Neuronal stem cell (in vitro differentiated cells): Measurements from ENCODE around the gene H2BW1. TPM values are rescaled to one million over a fixed set of nuclear protein-coding genes. Genes with fewer than 3 reads are reported as not detected.
"Not testable (repeated sequence)": the region's sequence is repeated elsewhere in the genome, so short reads cannot be mapped to it uniquely, and the experiment has no call there.

Experiments used
- DNase-seq: peaks from one replicate; pipeline ENCODE4 v3.0.0-alpha.2; 2013; ENCODE audit warnings: low spot score
- H2AFZ ChIP-seq: one replicate; pipeline ENCODE4 v1.6.1; 2013; ENCODE audit warnings: mild to moderate bottlenecking, low read length, inconsistent platforms
- H2AK5ac ChIP-seq: 2 replicates; pipeline ENCODE4 v1.6.1; 2013; ENCODE audit warnings: low read depth, mild to moderate bottlenecking, inconsistent platforms, low read length, moderate library complexity, mixed read lengths
- H2BK120ac ChIP-seq: 2 replicates; pipeline ENCODE4 v1.6.1; 2013; ENCODE audit warnings: low read depth, mild to moderate bottlenecking, inconsistent platforms, low read length, moderate library complexity, mixed read lengths
- H2BK12ac ChIP-seq: one replicate; pipeline ENCODE4 v1.6.1; 2013; ENCODE audit warnings: low read length, inconsistent platforms
- H2BK15ac ChIP-seq: 2 replicates; pipeline ENCODE4 v1.6.1; 2013; ENCODE audit warnings: mild to moderate bottlenecking, low read length, inconsistent platforms, mixed read lengths
- H2BK5ac ChIP-seq: one replicate; pipeline ENCODE4 v1.6.1; 2013; ENCODE audit warnings: inconsistent platforms, mild to moderate bottlenecking, low read length, moderate library complexity
- H3K14ac ChIP-seq: one replicate; pipeline ENCODE4 v1.6.1; 2013; ENCODE audit warnings: low read length, inconsistent platforms
- H3K18ac ChIP-seq: 2 replicates; pipeline ENCODE4 v1.6.1; 2013; ENCODE audit warnings: low read length, inconsistent platforms
- H3K23ac ChIP-seq: 2 replicates; pipeline ENCODE4 v1.6.1; 2013; ENCODE audit warnings: low read depth, mild to moderate bottlenecking, mixed read lengths, low read length, inconsistent platforms; ENCODE audit not compliant: poor library complexity
- H3K27ac ChIP-seq: replicated peaks from 3 replicates; pipeline ENCODE4 v1.5.1; 2013; ENCODE audit warnings: low read length, inconsistent platforms
- H3K27me3 ChIP-seq, 3 experiments: 2 replicates each; pipeline ENCODE4 v1.6.1; 2013; ENCODE audit warnings: low read length in 3 of 3, mild to moderate bottlenecking in 2 of 3, inconsistent platforms in 1 of 3, low read depth in 1 of 3, mixed read lengths in 1 of 3, moderate library complexity in 1 of 3; ENCODE audit not compliant: control insufficient read depth in 3 of 3, insufficient read depth in 3 of 3
- H3K36me3 ChIP-seq, 2 donors: replicated peaks in 1 of 2; 2 replicates each; pipeline ENCODE4 v1.6.1; 2013; ENCODE audit warnings: low read length in 2 of 2; ENCODE audit not compliant: control insufficient read depth in 2 of 2, insufficient read depth in 2 of 2
- H3K4ac ChIP-seq: 2 replicates; pipeline ENCODE4 v1.6.1; 2013; ENCODE audit warnings: inconsistent platforms, mild to moderate bottlenecking, low read length, moderate library complexity
- H3K4me1 ChIP-seq, 2 donors: 1 replicate in 1 of 2; 2 replicates in 1 of 2; pipeline ENCODE4 v1.6.1; 2013; ENCODE audit warnings: low read length in 2 of 2, low read depth in 1 of 2; ENCODE audit not compliant: control insufficient read depth in 2 of 2, insufficient read depth in 1 of 2
- H3K4me2 ChIP-seq: one replicate; pipeline ENCODE4 v1.6.1; 2013; ENCODE audit warnings: mild to moderate bottlenecking, low read length, inconsistent platforms; ENCODE audit not compliant: insufficient read depth, poor library complexity, severe bottlenecking
- H3K4me3 ChIP-seq, 2 donors: 2 replicates each; pipeline ENCODE4 v1.5.1; 2013; ENCODE audit warnings: low read length in 2 of 2, mild to moderate bottlenecking in 2 of 2, inconsistent platforms in 1 of 2, moderate library complexity in 1 of 2
- H3K79me1 ChIP-seq: one replicate; pipeline ENCODE4 v1.6.1; 2013; ENCODE audit warnings: low read depth, mild to moderate bottlenecking, inconsistent platforms, low read length, moderate library complexity
- H3K9ac ChIP-seq: one replicate; pipeline ENCODE4 v1.6.1; 2013; ENCODE audit warnings: mild to moderate bottlenecking, low read depth, low read length, inconsistent platforms; ENCODE audit not compliant: poor library complexity
- H3K9me3 ChIP-seq, 2 donors: replicated peaks in 1 of 2; 2 replicates each; pipeline versions ENCODE3 to v1.6.1; 2013; ENCODE audit warnings: low read length in 2 of 2, mild to moderate bottlenecking in 2 of 2, inconsistent platforms in 1 of 2, low read depth in 1 of 2, mixed read lengths in 1 of 2, moderate library complexity in 1 of 2; ENCODE audit not compliant: control insufficient read depth in 2 of 2, insufficient read depth in 1 of 2
- H4K8ac ChIP-seq: one replicate; pipeline ENCODE4 v1.6.1; 2013; ENCODE audit warnings: low read depth, mild to moderate bottlenecking, inconsistent platforms, low read length, moderate library complexity
- H4K91ac ChIP-seq: one replicate; pipeline ENCODE4 v1.6.1; 2013; ENCODE audit warnings: low read length, low read depth, mild to moderate bottlenecking, inconsistent platforms; ENCODE audit not compliant: poor library complexity
- WGBS, 2 donors: extraction: QIAGEN DNeasy Blood & Tissue Kit; methylation state at CpG; one replicate each; pipeline ENCODE4 v1.1.7; 2013; ENCODE audit warnings: missing lambda C conversion rate in 2 of 2, mixed read lengths in 1 of 2; ENCODE audit not compliant: insufficient read length in 2 of 2, insufficient replicate concordance in 1 of 2; ENCODE audit errors: extremely low coverage in 2 of 2; 5-methylcytosine and 5-hydroxymethylcytosine counted together
- polyA plus RNA-seq, 2 experiments: library from polyadenylated mRNA; stranded (reverse); fragments of 200-250 nt; gene quantifications; one replicate each; pipeline ENCODE4 v1.2.3, GENCODE V29; 2013

The H2BW1 gene
- not detected for polyA plus RNA-seq (2013, experiment 1 of 2)
- not detected for polyA plus RNA-seq (2013, experiment 2 of 2)

GRCh38 chrX:104013606-104014005 is at the start of gene H2BW1:
H2BW1 (minus strand) TSS chrX:104013708; CDS start chrX:104013576, 132 bp downstream.
- no peak within 1 kb of the TSS for H4K8ac ChIP-seq
- H3K18ac ChIP-seq = no peak within 1 kb of the TSS
- DNase-seq = no peak
- H3K79me1 ChIP-seq = no peaks in the 10 kb centered on the region
- H3K27ac ChIP-seq = no peak within 1 kb of the TSS
- H2BK15ac ChIP-seq = no peak within 1 kb of the TSS
- H3K9ac ChIP-seq = no peak within 1 kb of the TSS
- H2BK12ac ChIP-seq = no peak within 1 kb of the TSS
- no peaks in the 10 kb centered on the region for H3K4me1 ChIP-seq
- WGBS, 2 donors = no CpG with 5 or more reads among the region's 20 CpGs
- no peaks in the 10 kb centered on the region for H3K36me3 ChIP-seq
- no peak within 1 kb of the TSS for H3K4ac ChIP-seq
- H3K23ac ChIP-seq = no peak within 1 kb of the TSS
- H2AK5ac ChIP-seq = no peak within 1 kb of the TSS
- no peak within 1 kb of the TSS for H3K4me2 ChIP-seq
- H2BK5ac ChIP-seq = no peak within 1 kb of the TSS
- H3K9me3 ChIP-seq = no peaks in the 10 kb centered on the region
- no peak within 1 kb of the TSS for H2AFZ ChIP-seq
- H2BK120ac ChIP-seq = no peak within 1 kb of the TSS
- peaks cover 0 to 9% (median 0%) of the 10 kb centered on the region in 3 experiments for H3K27me3 ChIP-seq
- H3K4me3 ChIP-seq = no peak within 1 kb of the TSS
- no peak within 1 kb of the TSS for H4K91ac ChIP-seq
- no peak within 1 kb of the TSS for H3K14ac ChIP-seq

- H3K79me1 ChIP-seq, H3K27ac ChIP-seq, H2BK15ac ChIP-seq, DNase-seq, H4K8ac ChIP-seq, H3K4me3 ChIP-seq, H3K4ac ChIP-seq, H3K4me1 ChIP-seq, H3K4me2 ChIP-seq, H2BK5ac ChIP-seq, H2AK5ac ChIP-seq, H3K23ac ChIP-seq, H3K9me3 ChIP-seq, H3K14ac ChIP-seq, H2BK120ac ChIP-seq, H3K27me3 ChIP-seq, H4K91ac ChIP-seq, H3K18ac ChIP-seq, H3K9ac ChIP-seq, H2AFZ ChIP-seq, H2BK12ac ChIP-seq, H3K36me3 ChIP-seq: not testable (repeated sequence)
- no CpG with 5 or more reads among the region's 18 CpGs for WGBS, 2 donors
These were observed 49.1 kb upstream of the H2BW1 start for GRCh38 chrX:104062636-104063035.

DNA sequence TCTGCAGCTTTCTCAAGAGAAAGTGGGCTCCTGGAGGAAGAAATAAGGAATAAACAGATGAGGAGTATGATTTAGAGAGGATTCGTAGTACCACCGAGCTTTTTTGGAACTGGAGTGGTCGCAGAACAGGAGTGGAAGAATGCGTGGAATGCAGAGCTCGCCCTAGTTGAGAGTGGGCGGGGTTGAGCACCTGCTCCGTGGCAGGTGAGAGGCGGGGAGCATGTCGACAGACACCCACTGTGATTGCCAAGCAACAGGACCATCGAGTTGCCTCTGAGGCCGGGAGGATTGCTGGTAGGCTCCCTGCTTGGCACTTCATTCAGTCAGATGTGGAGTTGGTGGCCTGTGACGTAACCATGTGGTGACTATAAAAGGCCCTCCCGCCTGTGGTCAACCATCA is 41.4 kb upstream of the H2BW1 start:
- not testable (repeated sequence) for H2BK5ac ChIP-seq, H3K9me3 ChIP-seq, H3K18ac ChIP-seq, H3K9ac ChIP-seq, H3K14ac ChIP-seq, H2BK120ac ChIP-seq, H2BK15ac ChIP-seq, H2AFZ ChIP-seq, H2AK5ac ChIP-seq, H4K91ac ChIP-seq, H2BK12ac ChIP-seq, H3K4me3 ChIP-seq, H3K4me1 ChIP-seq, DNase-seq, H3K36me3 ChIP-seq, H3K27ac ChIP-seq, H3K4ac ChIP-seq, H3K23ac ChIP-seq, H3K79me1 ChIP-seq, H3K4me2 ChIP-seq, H3K27me3 ChIP-seq, H4K8ac ChIP-seq
- no CpG with 5 or more reads among the region's 13 CpGs for WGBS, 2 donors

GRCh38 chrX:104047171-104047570 is 33.7 kb upstream of the H2BW1 start:
- H3K4me3 ChIP-seq = no peak overlapping the region

More at GRCh38 chrX:104047171-104047570, 33.7 kb upstream of the H2BW1 start:
- Histone ChIP-seq H3K9me3 (no peaks in the 10 kb centered on the region), H2BK12ac (no peak overlapping the region), H2BK120ac (no peak overlapping the region), H2BK5ac (peak overlapping the region; percentile 39), H3K27ac (no peak overlapping the region), H2AK5ac (no peak overlapping the region), H3K4me2 (no peak overlapping the region), H4K8ac (no peak overlapping the region), H3K14ac (no peak overlapping the region), H3K9ac (no peak overlapping the region), H3K36me3 (no peaks in the 10 kb centered on the region), H4K91ac (no peak overlapping the region), H3K23ac (no peak overlapping the region), H3K79me1 (no peaks in the 10 kb centered on the region), H3K4me1 (no peaks in the 10 kb centered on the region), H3K4ac (no peak overlapping the region), H2AFZ (no peak overlapping the region), H3K18ac (no peak overlapping the region), H2BK15ac (no peak overlapping the region), H3K27me3 (peaks cover 0 to 14% (median 0%) of the 10 kb centered on the region in 3 experiments)
- no peak for DNase-seq
- no CpG with 5 or more reads among the region's 13 CpGs for WGBS, 2 donors
